ENCODE data around the gene INSYN2A.

DNA sequence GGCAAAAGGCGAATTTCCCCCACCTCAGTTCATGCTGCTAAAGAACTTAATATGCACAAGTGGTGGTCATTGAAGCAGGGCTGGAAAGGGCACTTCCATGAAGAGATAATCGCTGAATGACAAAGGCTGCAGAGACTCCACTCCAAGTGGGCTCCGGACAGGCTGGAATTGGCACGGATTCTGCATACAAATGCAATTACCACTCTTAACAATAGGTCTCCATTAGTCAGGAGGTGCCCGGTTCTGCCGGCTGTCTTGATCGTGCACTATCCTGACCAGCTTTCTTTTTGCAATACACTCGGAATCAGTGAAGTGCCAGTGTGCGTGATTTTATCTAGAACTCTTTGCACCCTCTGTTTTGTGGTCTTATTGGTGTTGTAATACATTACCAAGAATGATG is 49.7 kb downstream of the INSYN2A start:
- TF ChIP-seq, protein P1, sequence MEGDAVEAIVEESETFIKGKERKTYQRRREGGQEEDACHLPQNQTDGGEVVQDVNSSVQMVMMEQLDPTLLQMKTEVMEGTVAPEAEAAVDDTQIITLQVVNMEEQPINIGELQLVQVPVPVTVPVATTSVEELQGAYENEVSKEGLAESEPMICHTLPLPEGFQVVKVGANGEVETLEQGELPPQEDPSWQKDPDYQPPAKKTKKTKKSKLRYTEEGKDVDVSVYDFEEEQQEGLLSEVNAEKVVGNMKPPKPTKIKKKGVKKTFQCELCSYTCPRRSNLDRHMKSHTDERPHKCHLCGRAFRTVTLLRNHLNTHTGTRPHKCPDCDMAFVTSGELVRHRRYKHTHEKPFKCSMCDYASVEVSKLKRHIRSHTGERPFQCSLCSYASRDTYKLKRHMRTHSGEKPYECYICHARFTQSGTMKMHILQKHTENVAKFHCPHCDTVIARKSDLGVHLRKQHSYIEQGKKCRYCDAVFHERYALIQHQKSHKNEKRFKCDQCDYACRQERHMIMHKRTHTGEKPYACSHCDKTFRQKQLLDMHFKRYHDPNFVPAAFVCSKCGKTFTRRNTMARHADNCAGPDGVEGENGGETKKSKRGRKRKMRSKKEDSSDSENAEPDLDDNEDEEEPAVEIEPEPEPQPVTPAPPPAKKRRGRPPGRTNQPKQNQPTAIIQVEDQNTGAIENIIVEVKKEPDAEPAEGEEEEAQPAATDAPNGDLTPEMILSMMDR (IDR thresholded peaks at IDR 0.05): no peak
- TF ChIP-seq POLR2A (IDR thresholded peaks at IDR 0.05): no peak

Measured in stomach (tissue), 4 donors.